Smooth muscle cell (in vitro differentiated cells): ENCODE results near the gene ABR. TPM values are rescaled to one million over a fixed set of nuclear protein-coding genes. Genes with fewer than 3 reads are reported as not detected.

Source experiments
- DNase-seq: peaks from one replicate; lab custom pipeline; 2025; ENCODE audit not compliant: unreplicated experiment; lab: John Stamatoyannopoulos, UW
- H2AFZ ChIP-seq: fragments of 200-600 bp; sonication (generic); 2 replicates; pipeline ENCODE4 v1.6.0; 2016; ENCODE audit warnings: antibody characterized with exemption, low read depth, mild to moderate bottlenecking
- H3F3A ChIP-seq: fragments of 200-600 bp; sonication (generic); 2 replicates; pipeline ENCODE4 v1.6.0; 2017; ENCODE audit warnings: antibody characterized with exemption, low read depth
- H3K27ac ChIP-seq: fragments of 200-600 bp; sonication (generic); 2 replicates; pipeline ENCODE4 v1.5.1; 2016; ENCODE audit warnings: low read depth, mild to moderate bottlenecking
- H3K27me3 ChIP-seq: fragments of 200-600 bp; sonication (generic); 2 replicates; pipeline ENCODE4 v1.6.1; 2016; ENCODE audit warnings: low read depth, mild to moderate bottlenecking
- H3K36me3 ChIP-seq: fragments of 200-600 bp; sonication (generic); 2 replicates; pipeline ENCODE4 v1.5.1; 2016; ENCODE audit warnings: low read depth
- H3K4me1 ChIP-seq: fragments of 200-600 bp; sonication (generic); 2 replicates; pipeline ENCODE4 v1.5.1; 2016; ENCODE audit warnings: low read depth
- H3K4me2 ChIP-seq: fragments of 200-600 bp; sonication (generic); 2 replicates; pipeline ENCODE4 v1.6.0; 2016; ENCODE audit warnings: mild to moderate bottlenecking
- H3K4me3 ChIP-seq: fragments of 200-600 bp; sonication (generic); 2 replicates; pipeline ENCODE4 v1.5.1; 2016; ENCODE audit warnings: mild to moderate bottlenecking
- H3K79me2 ChIP-seq: fragments of 200-600 bp; sonication (generic); 2 replicates; pipeline ENCODE4 v1.6.0; 2016; ENCODE audit warnings: low read depth, mild to moderate bottlenecking
- H3K9ac ChIP-seq: fragments of 200-600 bp; sonication (generic); 2 replicates; pipeline ENCODE4 v1.6.0; 2016; ENCODE audit warnings: low read depth
- H3K9me3 ChIP-seq: fragments of 200-600 bp; sonication (generic); replicated peaks from 2 replicates; pipeline ENCODE4 v1.5.1; 2016; ENCODE audit warnings: low read depth
- H4K20me1 ChIP-seq: fragments of 200-600 bp; sonication (generic); 2 replicates; pipeline ENCODE4 v1.6.0; 2016; ENCODE audit warnings: low read depth
- WGBS: methylation state at CpG from one replicate; pipeline ENCODE4 v1.1.7; 2016; ENCODE audit warnings: low lambda C conversion rate; 5-methylcytosine and 5-hydroxymethylcytosine counted together
- polyA plus RNA-seq: library from polyadenylated mRNA; unstranded; fragments of >200 nt; fragmentation: Nextera tagmentation; extraction: Ambion mirVana; gene quantifications from 2 replicates; pipeline ENCODE4 v1.2.1, GENCODE V29; 2016
- total RNA-seq: library from RNA; depleted of rRNA; stranded (reverse); fragments of >200 nt; gene quantifications from 2 replicates; pipeline ENCODE4 v1.2.3, GENCODE V29; 2014
- TF ChIP-seq, protein P1 (sequence below): fragments of 200-600 bp; sonication (generic); IDR thresholded peaks from 2 replicates; pipeline ENCODE4 v1.5.1; 2017; ENCODE audit warnings: borderline replicate concordance, mild to moderate bottlenecking, antibody characterized with exemption; ENCODE audit not compliant: insufficient read depth, poor library complexity, severe bottlenecking

Gene ABR
- total and polyA plus RNA-seq, 2 experiments from 2014 or later = 16.1 to 29.1 TPM

DNA sequence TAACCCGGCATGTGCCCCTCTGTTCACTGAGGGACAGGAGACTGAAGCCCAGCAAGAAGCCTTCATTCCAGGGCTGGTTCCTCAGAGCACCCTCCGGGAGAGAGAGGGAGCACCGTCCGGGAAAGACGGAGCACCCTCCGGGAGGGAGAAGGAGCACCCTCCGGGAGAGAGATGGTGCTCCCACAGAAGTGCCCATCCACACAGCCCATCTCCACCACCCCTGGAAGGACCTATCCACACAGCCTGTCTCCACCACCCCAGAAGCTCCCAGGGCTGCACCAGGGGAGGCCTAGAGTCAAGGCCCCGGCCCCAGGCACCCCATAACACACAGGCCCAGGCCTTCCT is 88.6 kb downstream of the ABR start:
- Histone ChIP-seq H2AFZ (no peak overlapping the region), H3K4me3 (no peak overlapping the region), H3K27me3 (no peaks in the 10 kb centered on the region), H3K9ac (no peak overlapping the region), H4K20me1 (peaks cover 31% of the 10 kb centered on the region), H3F3A (no peaks in the 10 kb centered on the region), H3K4me1 (no peaks in the 10 kb centered on the region), H3K36me3 (no peaks in the 10 kb centered on the region), H3K79me2 (no peaks in the 10 kb centered on the region), H3K9me3 (no peaks in the 10 kb centered on the region), H3K27ac (no peak overlapping the region), H3K4me2 (no peak overlapping the region)
- TF ChIP-seq, protein P1, sequence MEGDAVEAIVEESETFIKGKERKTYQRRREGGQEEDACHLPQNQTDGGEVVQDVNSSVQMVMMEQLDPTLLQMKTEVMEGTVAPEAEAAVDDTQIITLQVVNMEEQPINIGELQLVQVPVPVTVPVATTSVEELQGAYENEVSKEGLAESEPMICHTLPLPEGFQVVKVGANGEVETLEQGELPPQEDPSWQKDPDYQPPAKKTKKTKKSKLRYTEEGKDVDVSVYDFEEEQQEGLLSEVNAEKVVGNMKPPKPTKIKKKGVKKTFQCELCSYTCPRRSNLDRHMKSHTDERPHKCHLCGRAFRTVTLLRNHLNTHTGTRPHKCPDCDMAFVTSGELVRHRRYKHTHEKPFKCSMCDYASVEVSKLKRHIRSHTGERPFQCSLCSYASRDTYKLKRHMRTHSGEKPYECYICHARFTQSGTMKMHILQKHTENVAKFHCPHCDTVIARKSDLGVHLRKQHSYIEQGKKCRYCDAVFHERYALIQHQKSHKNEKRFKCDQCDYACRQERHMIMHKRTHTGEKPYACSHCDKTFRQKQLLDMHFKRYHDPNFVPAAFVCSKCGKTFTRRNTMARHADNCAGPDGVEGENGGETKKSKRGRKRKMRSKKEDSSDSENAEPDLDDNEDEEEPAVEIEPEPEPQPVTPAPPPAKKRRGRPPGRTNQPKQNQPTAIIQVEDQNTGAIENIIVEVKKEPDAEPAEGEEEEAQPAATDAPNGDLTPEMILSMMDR = no peak
- WGBS = over 99% methylated on average over 8 of the region's 8 CpGs
- DNase-seq = no peak

- Histone ChIP-seq H3K27ac (no peak overlapping the region), H3K4me1 (no peaks in the 10 kb centered on the region), H2AFZ (no peak overlapping the region), H3K9me3 (no peaks in the 10 kb centered on the region), H4K20me1 (peaks cover 30% of the 10 kb centered on the region), H3F3A (no peaks in the 10 kb centered on the region), H3K9ac (no peak overlapping the region), H3K4me2 (no peak overlapping the region), H3K4me3 (no peak overlapping the region), H3K27me3 (no peaks in the 10 kb centered on the region), H3K79me2 (no peaks in the 10 kb centered on the region), H3K36me3 (no peaks in the 10 kb centered on the region)
- 91% methylated on average over 19 of the region's 19 CpGs for WGBS
- TF ChIP-seq, protein P1 = no peak
- no peak for DNase-seq
These were observed 89.2 kb downstream of the ABR start for GRCh38 chr17:1090465-1091189.

DNA sequence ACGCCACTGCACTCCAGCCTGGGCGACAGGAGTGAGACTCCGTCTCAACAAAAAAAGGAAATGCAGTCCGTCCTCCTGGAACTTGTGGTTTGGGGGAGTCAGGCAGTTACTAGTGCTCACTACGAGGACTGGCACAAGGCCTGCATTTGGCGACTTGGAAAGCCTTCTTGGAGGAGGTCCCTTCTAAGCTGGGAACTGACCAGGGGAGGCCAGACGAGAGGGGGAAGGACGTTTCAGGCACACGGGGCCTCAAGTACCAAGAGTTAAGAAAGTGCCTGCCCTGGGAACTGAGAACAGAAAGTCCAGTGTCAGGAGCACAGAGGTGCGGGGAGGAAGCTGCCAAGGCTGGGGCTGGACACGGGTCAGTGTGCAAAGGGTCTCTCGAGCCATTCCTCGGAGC is 89.9 kb downstream of the ABR start:
- peaks cover 32% of the 10 kb centered on the region for H4K20me1 ChIP-seq
- DNase-seq = no peak
- no peaks in the 10 kb centered on the region for H3K27me3 ChIP-seq
- no peak overlapping the region for H2AFZ ChIP-seq
- no peaks in the 10 kb centered on the region for H3F3A ChIP-seq
- H3K9ac ChIP-seq = no peak overlapping the region
- TF ChIP-seq, protein P1 = no peak
- H3K36me3 ChIP-seq = no peaks in the 10 kb centered on the region
- no peaks in the 10 kb centered on the region for H3K4me1 ChIP-seq
- H3K27ac ChIP-seq = no peak overlapping the region
- 94% methylated on average over 13 of the region's 13 CpGs for WGBS
- no peak overlapping the region for H3K4me3 ChIP-seq
- H3K4me2 ChIP-seq = no peak overlapping the region
- no peaks in the 10 kb centered on the region for H3K9me3 ChIP-seq
- no peaks in the 10 kb centered on the region for H3K79me2 ChIP-seq
